Colonic mucosa (tissue), 4 donors: ENCODE results near the gene CDIP1. TPM values are rescaled to one million over a fixed set of nuclear protein-coding genes. Genes with fewer than 3 reads are reported as not detected.

ENCODE experiments used
- DNase-seq: peaks from one replicate; pipeline ENCODE4 v3.0.0-alpha.2; 2020
- H3K27ac ChIP-seq: fragments of 200-600 bp; one replicate; pipeline ENCODE4 v1.8.0; 2021
- H3K27me3 ChIP-seq: fragments of 200-600 bp; one replicate; pipeline ENCODE4 v1.8.0; 2021
- H3K36me3 ChIP-seq: fragments of 200-600 bp; one replicate; pipeline ENCODE4 v1.8.0; 2021
- H3K4me1 ChIP-seq: fragments of 200-600 bp; one replicate; pipeline ENCODE4 v1.8.0; 2021; ENCODE audit warnings: mild to moderate bottlenecking
- H3K4me3 ChIP-seq: fragments of 200-600 bp; one replicate; pipeline ENCODE4 v1.8.0; 2021
- H3K9ac ChIP-seq, 2 donors: one replicate each; pipeline ENCODE4 v1.7.0; 2013; ENCODE audit warnings: control low read depth in 2 of 2, low read depth in 2 of 2, low read length in 2 of 2
- H3K9me3 ChIP-seq: fragments of 200-600 bp; one replicate; pipeline ENCODE4 v1.8.0; 2021
- intact Hi-C: fragments of 100-400 bp; cut with DNase I; formaldehyde crosslinking; loops from one replicate; pipeline ENCODE4 v1.14.1; 2022
- total RNA-seq, 2 donors: library from RNA; stranded (reverse); fragmentation: NEBNext Ultra II Directional in 1 of 2; extraction: Animal tissue kit (Norgen Biotek cat#: 25700) in 1 of 2; gene quantifications; one replicate each; pipeline ENCODE4 v1.2.1, GENCODE V29; 2021
- TF ChIP-seq, protein P1 (sequence below): fragments of 200-600 bp; IDR thresholded peaks from one replicate; pipeline ENCODE4 v1.8.0; 2022; ENCODE audit warnings: antibody characterized with exemption, mild to moderate bottlenecking
- donor health status: healthy.
- donor health status: DM: no; HTN: no; CAD: no.
- donor health status: DM: no; HTN: no; CAD: no.

CDIP1 gene
- total RNA-seq, 2 donors from 2014 or later, result 13.1 to 18.4 TPM

GRCh38 chr16:4539716-4540284, 1.2 kb upstream of the CDIP1 start:
- no peak overlapping the region for H3K9ac ChIP-seq
- H3K4me1 ChIP-seq, result no peaks in the 10 kb centered on the region
- no peak for DNase-seq
- TF ChIP-seq, protein P1, sequence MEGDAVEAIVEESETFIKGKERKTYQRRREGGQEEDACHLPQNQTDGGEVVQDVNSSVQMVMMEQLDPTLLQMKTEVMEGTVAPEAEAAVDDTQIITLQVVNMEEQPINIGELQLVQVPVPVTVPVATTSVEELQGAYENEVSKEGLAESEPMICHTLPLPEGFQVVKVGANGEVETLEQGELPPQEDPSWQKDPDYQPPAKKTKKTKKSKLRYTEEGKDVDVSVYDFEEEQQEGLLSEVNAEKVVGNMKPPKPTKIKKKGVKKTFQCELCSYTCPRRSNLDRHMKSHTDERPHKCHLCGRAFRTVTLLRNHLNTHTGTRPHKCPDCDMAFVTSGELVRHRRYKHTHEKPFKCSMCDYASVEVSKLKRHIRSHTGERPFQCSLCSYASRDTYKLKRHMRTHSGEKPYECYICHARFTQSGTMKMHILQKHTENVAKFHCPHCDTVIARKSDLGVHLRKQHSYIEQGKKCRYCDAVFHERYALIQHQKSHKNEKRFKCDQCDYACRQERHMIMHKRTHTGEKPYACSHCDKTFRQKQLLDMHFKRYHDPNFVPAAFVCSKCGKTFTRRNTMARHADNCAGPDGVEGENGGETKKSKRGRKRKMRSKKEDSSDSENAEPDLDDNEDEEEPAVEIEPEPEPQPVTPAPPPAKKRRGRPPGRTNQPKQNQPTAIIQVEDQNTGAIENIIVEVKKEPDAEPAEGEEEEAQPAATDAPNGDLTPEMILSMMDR, result no peak
- no peaks in the 10 kb centered on the region for H3K36me3 ChIP-seq
- H3K27me3 ChIP-seq, result no peaks in the 10 kb centered on the region
- no peaks in the 10 kb centered on the region for H3K9me3 ChIP-seq
- intact Hi-C loops, result no loop called here
- no peak overlapping the region for H3K27ac ChIP-seq
- H3K4me3 ChIP-seq, result no peak overlapping the region

DNA sequence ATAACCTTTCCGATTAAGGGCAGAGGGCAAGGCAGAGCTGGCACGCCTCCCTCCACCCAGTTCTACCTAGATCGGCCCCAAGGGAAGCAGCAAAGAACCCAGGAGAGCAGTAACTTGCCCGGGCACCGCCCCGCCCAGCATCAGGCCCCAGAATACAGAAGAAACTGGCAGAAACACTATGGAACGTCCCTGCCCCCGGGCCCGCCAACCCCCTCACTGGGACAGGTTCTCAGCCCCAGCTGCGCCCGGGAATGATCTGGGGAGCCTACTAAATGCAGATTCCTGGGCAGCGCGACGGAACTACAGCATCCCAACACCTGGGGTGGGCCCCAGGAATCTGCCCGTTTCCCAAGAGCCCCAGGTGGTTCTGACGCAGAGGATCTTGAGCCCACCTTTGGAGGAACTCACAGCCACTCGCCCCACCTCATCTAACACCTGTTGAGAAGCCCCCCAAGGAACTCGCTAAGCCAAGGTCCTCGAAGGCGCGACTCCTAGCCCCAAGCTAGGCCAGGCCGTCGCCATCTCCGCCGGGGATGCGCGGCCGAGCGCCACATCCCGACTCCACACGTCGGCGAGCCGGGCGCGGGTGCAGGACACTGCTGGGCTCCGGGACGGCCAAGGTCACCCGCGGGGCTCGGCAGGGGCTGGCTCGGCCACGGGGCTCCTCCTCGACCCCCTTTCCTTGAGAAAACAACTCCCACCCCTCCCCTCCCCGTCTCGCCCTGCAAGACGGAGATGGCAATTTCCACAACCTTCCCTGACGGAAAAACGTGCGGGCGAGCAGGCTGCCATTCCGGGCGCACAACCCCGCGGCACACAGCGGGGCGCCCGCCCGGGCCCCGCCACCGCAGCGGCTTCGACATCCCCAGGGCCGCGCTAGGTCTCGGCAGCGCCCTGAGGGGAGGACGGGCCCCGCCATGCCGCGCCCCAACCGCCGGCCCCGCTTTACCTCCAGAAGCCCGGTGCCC, 913 bp downstream of the CDIP1 start:
- Histone ChIP-seq H3K4me1 (no peaks in the 10 kb centered on the region), H3K27me3 (no peaks in the 10 kb centered on the region), H3K9me3 (no peaks in the 10 kb centered on the region), H3K9ac (peak overlapping the region; percentile 59 to 74), H3K4me3 (peak overlapping the region; percentile 71), H3K27ac (peak overlapping the region; percentile 68), H3K36me3 (no peaks in the 10 kb centered on the region)
- TF ChIP-seq, protein P1, result no peak
- peak; percentile 25 for DNase-seq
- intact Hi-C loops, result no loop called here

DNA sequence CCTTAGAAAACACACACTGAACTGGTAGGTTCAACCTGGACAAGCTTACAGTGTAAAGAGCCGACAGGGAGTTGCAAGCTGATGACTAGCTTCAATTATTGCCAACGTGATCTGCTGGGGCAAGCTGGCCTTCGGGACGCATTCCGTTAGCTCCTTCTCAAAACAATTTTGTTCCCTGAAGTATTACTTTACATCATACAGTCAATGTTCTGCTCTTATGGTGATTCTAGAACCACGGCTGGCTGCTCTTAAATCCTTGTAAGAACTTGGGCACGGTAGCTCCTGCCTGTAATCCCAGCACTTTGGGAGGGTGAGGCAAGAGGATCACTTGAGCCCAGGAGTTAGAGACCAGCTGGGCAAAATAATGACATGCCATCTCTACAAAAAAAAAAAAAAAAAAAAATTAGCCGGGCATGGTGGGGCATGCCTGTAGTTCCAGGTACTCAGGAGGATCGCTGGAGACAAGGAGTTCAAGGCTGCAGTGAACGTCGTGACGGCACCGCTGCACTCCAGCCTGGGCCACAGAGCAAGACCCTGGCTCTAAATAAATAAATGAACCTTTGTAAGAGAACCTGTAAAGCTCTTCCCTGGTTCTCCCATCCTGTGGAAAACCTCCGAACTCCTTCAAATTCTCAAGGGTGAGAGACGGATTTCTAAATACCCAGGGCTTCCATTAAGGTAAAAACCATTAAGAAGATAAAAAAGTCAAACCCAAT, 2.0 kb downstream of the CDIP1 start:
- Histone ChIP-seq H3K27me3 (no peaks in the 10 kb centered on the region), H3K4me3 (no peak overlapping the region), H3K4me1 (no peaks in the 10 kb centered on the region), H3K9ac (no peak overlapping the region), H3K27ac (no peak overlapping the region), H3K36me3 (no peaks in the 10 kb centered on the region), H3K9me3 (no peaks in the 10 kb centered on the region)
- intact Hi-C loops, result no loop called here
- DNase-seq, result no peak
- TF ChIP-seq, protein P1, result no peak

- intact Hi-C loops, result no loop called here
- no peak for DNase-seq
- no peak overlapping the region for H3K27ac ChIP-seq
- TF ChIP-seq, protein P1, result no peak
- no peaks in the 10 kb centered on the region for H3K27me3 ChIP-seq
- no peaks in the 10 kb centered on the region for H3K36me3 ChIP-seq
- no peak overlapping the region for H3K9ac ChIP-seq
- no peak overlapping the region for H3K4me3 ChIP-seq
- H3K4me1 ChIP-seq, result no peaks in the 10 kb centered on the region
- H3K9me3 ChIP-seq, result no peaks in the 10 kb centered on the region
These were observed 2.9 kb downstream of the CDIP1 start for GRCh38 chr16:4535627-4536108.

GRCh38 chr16:4534151-4534790, 4.3 kb downstream of the CDIP1 start:
- Histone ChIP-seq H3K27ac (no peak overlapping the region), H3K36me3 (no peaks in the 10 kb centered on the region)

More at GRCh38 chr16:4534151-4534790, 4.3 kb downstream of the CDIP1 start:
- H3K4me3 ChIP-seq, result no peak overlapping the region
- intact Hi-C loops, result no loop called here
- no peaks in the 10 kb centered on the region for H3K27me3 ChIP-seq
- no peaks in the 10 kb centered on the region for H3K9me3 ChIP-seq
- TF ChIP-seq, protein P1, result no peak
- no peak for DNase-seq
- peak overlapping the region in 1 of 2 donors; percentile 17 for H3K9ac ChIP-seq
- H3K4me1 ChIP-seq, result no peaks in the 10 kb centered on the region
